A172 (cell line): ENCODE results near the gene HARBI1. TPM values are rescaled to one million over a fixed set of nuclear protein-coding genes. Genes with fewer than 3 reads are reported as not detected.
A peak's percentile ranks its signal among the peaks of the same experiment; 100 is the strongest.

Experiments used
- DNase-seq: peaks from one replicate; pipeline ENCODE4 v3.0.0-alpha.2; 2015; ENCODE audit warnings: low spot score
- total RNA-seq: library from RNA; depleted of rRNA; stranded (reverse); fragments of >200 nt; shearing (Covaris generic); gene quantifications from 2 replicates; pipeline ENCODE4 v1.2.3, GENCODE V29; 2014

The HARBI1 gene
- total RNA-seq, 1 experiment from 2014 or later = 7.4 TPM

- no peak for DNase-seq
Measured at GRCh38 chr11:46633291-46634217, 16.5 kb upstream of the HARBI1 start.

GRCh38 chr11:46632502-46632901 is 15.5 kb upstream of the HARBI1 start:
- no peak for DNase-seq

- no peak for DNase-seq
Measured at GRCh38 chr11:46631676-46632075, 14.6 kb upstream of the HARBI1 start.

GRCh38 chr11:46630237-46630636 is 13.2 kb upstream of the HARBI1 start:
- no peak for DNase-seq

GRCh38 chr11:46628961-46629360 is 11.9 kb upstream of the HARBI1 start:
- DNase-seq = no peak

GRCh38 chr11:46625406-46625805 is 8.4 kb upstream of the HARBI1 start:
- DNase-seq = no peak

GRCh38 chr11:46618837-46619236 is 1.8 kb upstream of the HARBI1 start:
- no peak for DNase-seq

- no peak for DNase-seq
Measured at GRCh38 chr11:46617972-46618314, 916 bp upstream of the HARBI1 start.

- DNase-seq = peak; percentile 36
Measured at GRCh38 chr11:46616551-46617133, 385 bp downstream of the HARBI1 start.

- DNase-seq = peak; percentile 28
Measured at GRCh38 chr11:46615756-46616155, 1.3 kb downstream of the HARBI1 start.

- DNase-seq = no peak
Measured at GRCh38 chr11:46612326-46612725, 4.7 kb downstream of the HARBI1 start.

- no peak for DNase-seq
Measured at GRCh38 chr11:46611526-46612304, 5.3 kb downstream of the HARBI1 start.

GRCh38 chr11:46609386-46609785 is 7.6 kb downstream of the HARBI1 start:
- DNase-seq = no peak

GRCh38 chr11:46607516-46607915 is 9.5 kb downstream of the HARBI1 start:
- no peak for DNase-seq

- no peak for DNase-seq
Measured at GRCh38 chr11:46604796-46605195, 12.2 kb downstream of the HARBI1 start.

GRCh38 chr11:46603704-46604308 is 13.2 kb downstream of the HARBI1 start:
- DNase-seq = no peak

GRCh38 chr11:46601129-46601528 is 15.9 kb downstream of the HARBI1 start:
- no peak for DNase-seq

GRCh38 chr11:46600194-46600960 is 16.6 kb downstream of the HARBI1 start:
- no peak for DNase-seq

GRCh38 chr11:46599340-46600193 is 17.5 kb downstream of the HARBI1 start:
- DNase-seq = no peak

- DNase-seq = no peak
Measured at GRCh38 chr11:46597609-46598219, 19.3 kb downstream of the HARBI1 start.
